Neural progenitor cell (in vitro differentiated cells): ENCODE measurements around the gene NFIX.

ENCODE experiments used
- CTCF ChIP-seq: fragments of 200-600 bp; sonication (generic); IDR thresholded peaks from 2 replicates; pipeline ENCODE4 v1.5.1; 2017; ENCODE audit warnings: antibody characterized with exemption, mild to moderate bottlenecking
- EZH2 ChIP-seq: fragments of 200-600 bp; sonication (generic); IDR thresholded peaks from 2 replicates; pipeline ENCODE4 v1.6.1; 2017; ENCODE audit warnings: antibody characterized with exemption, mild to moderate bottlenecking, moderate library complexity
- EZH2phosphoT487 ChIP-seq: fragments of 200-600 bp; sonication (generic); IDR thresholded peaks from 2 replicates; pipeline ENCODE4 v1.6.1; 2017; ENCODE audit warnings: antibody characterized with exemption

GRCh38 chr19:13047374-13047773 lies 52.1 kb downstream of the NFIX start:
- TF ChIP-seq EZH2 (no peak), CTCF (no peak), EZH2phosphoT487 (no peak)
